ENCODE results near the gene POLR2B. TPM values are rescaled to one million over a fixed set of nuclear protein-coding genes. Genes with fewer than 3 reads are reported as not detected.

Gene POLR2B
- total RNA-seq, 4 donors from 2014 or later: 25.2 to 92.2 (median 77.0) TPM

DNA sequence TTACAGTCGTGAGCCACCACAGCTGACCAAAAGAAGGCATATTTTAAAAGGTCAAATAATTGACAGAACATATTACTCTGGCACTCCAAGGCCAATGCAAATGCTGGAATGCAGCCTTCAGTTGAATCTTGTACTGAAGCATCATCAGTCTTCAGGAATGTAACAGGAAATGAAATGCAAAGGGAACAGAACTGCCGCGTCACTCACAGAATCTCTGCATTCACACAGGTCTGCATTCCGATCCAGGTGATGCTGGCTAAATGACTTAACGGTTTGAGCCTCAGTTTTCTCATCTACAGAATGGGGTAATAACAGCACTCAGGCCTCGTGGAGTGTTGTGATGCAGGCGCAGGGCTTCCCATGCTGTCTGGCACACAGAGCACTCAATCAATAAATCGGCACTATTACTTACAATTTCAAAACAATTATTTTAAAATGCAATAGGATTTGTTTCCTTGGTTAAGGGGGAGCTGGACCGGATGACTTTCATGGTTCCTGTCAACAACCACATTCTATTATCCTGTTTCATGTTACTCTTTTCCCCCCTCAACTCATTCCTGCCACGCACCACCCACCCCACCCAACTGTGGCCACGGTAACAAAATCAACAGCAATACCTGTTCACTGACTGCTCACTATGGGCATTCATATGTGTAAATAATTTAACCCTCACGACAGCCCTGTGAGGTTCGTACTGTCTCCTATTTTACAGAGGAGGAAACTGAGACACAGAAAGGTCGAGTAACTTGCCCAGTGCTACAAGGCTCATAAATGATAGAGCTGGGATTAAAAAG, 99.1 kb downstream of the POLR2B start:
- Histone ChIP-seq H3K27ac (peak overlapping the region in 2 of 4 donors; percentile 39 to 56), H3K4me3 (no peak overlapping the region), H3K27me3 (no peaks in the 10 kb centered on the region), H3K36me3 (no peaks in the 10 kb centered on the region), H3K4me1 (peaks cover 15 to 66% (median 53%) of the 10 kb centered on the region in 3 donors), H3K9me3 (no peaks in the 10 kb centered on the region)
- TF ChIP-seq, protein P1, sequence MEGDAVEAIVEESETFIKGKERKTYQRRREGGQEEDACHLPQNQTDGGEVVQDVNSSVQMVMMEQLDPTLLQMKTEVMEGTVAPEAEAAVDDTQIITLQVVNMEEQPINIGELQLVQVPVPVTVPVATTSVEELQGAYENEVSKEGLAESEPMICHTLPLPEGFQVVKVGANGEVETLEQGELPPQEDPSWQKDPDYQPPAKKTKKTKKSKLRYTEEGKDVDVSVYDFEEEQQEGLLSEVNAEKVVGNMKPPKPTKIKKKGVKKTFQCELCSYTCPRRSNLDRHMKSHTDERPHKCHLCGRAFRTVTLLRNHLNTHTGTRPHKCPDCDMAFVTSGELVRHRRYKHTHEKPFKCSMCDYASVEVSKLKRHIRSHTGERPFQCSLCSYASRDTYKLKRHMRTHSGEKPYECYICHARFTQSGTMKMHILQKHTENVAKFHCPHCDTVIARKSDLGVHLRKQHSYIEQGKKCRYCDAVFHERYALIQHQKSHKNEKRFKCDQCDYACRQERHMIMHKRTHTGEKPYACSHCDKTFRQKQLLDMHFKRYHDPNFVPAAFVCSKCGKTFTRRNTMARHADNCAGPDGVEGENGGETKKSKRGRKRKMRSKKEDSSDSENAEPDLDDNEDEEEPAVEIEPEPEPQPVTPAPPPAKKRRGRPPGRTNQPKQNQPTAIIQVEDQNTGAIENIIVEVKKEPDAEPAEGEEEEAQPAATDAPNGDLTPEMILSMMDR (IDR thresholded peaks at IDR 0.05): no peak
- no peak for TF ChIP-seq POLR2A (IDR thresholded peaks at IDR 0.05)
- intact Hi-C loops (cut with DNase I): no loop called here
- no peak for DNase-seq
- 49 to 69% methylated on average over 14 of the region's 14 CpGs for WGBS, 2 donors

DNA sequence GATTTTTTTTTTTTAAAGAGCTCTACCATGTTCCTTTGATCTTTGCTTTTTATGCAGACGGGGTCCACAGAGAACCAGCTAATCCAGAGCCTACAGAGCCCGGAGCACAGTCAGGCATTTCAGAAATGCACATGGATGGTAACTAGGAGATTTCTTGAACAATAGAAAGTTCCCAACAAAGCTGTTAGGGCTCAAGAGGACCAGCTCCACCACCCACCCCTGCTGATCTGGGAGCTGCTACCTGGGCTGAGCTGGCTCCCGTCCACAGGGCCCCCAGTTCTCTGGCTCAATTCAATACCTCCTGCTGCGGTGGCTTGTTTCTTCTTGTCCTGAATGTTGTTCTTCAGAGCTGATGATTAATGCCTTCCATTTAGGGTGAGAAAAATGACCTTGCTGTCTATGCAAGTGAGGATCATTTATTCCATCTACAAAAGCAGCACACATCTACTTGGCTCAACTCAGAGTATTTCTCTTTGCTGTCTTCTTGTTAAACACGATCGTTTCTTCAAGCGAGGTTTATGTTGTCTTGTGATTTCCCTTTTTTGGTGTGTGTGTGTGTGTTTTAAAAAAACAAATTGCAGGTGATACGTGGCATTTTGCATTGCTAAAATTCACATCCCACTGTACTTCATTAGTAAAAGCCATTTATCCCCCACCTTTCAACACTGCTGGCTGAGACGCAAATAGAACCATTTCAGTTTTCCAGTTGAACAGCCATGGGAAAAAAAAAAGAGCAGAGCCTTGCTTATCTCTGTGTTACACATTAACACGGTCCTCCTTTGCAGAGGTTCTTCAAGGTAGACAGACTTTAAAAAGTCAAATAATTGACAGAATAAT, 100.2 kb downstream of the POLR2B start:
- TF ChIP-seq POLR2A (IDR thresholded peaks at IDR 0.05): no peak
- TF ChIP-seq, protein P1 (IDR thresholded peaks at IDR 0.05): no peak
- Histone ChIP-seq H3K27me3 (no peaks in the 10 kb centered on the region), H3K4me3 (no peak overlapping the region), H3K27ac (peak overlapping the region in 3 of 4 donors; percentile 56 to 72 (median 66)), H3K36me3 (no peaks in the 10 kb centered on the region), H3K4me1 (peaks cover 15 to 78% (median 63%) of the 10 kb centered on the region in 3 donors), H3K9me3 (no peaks in the 10 kb centered on the region)
- no peak for DNase-seq
- WGBS, 2 donors: 20 to 35% methylated on average over 10 of the region's 10 CpGs
- intact Hi-C loops (cut with DNase I): no loop called here

Small RNA genes lying within 50 kb of the gene (small RNA-seq; reads per million reads assigned to genes)
- 0 reads per million in 4 donors for gene RNU6-998P

Other genes starting within 250 kb of the POLR2B start
- gene SPINK2, start 157.2 kb upstream of the POLR2B start, total RNA-seq: 1 to 10 TPM in 2 of 4 donors, under 1 TPM in 1, not detected in 1; 0.76 to 1.5 (median 1.1) TPM
- gene REST, start 71.0 kb upstream of the POLR2B start, total RNA-seq: 10 to 100 TPM; 19.3 to 28.3 (median 22.7) TPM
- 10 to 100 TPM; 18.7 to 30.2 (median 23.9) TPM for gene NOA1, start 1.3 kb upstream of the POLR2B start, total RNA-seq
- gene IGFBP7, start 131.5 kb downstream of the POLR2B start, total RNA-seq: 100 to 1,000 TPM in 2 of 4 donors, 10 to 100 TPM in 2; 26.4 to 135 (median 91.3) TPM

Measured in esophagus squamous epithelium (tissue), 5 donors.